HCT116 (cell line): ENCODE results near the gene COPB1. TPM values are rescaled to one million over a fixed set of nuclear protein-coding genes. Genes with fewer than 3 reads are reported as not detected.

ENCODE experiments used
- ATAC-seq: fragments of 200-7000 bp; cut with Tn5 transposase; 2 replicates; pipeline ENCODE4 v1.9.1; 2020; ENCODE audit warnings: mild to moderate bottlenecking, moderate library complexity
- BruUV-seq: library from RNA; stranded (reverse); fragments of 400-500 nt; replicated peaks from 2 replicates; lab custom pipeline; 2021; lab: Mats Ljungman, UMichigan
- CTCF ChIA-PET: fragments of 300-600 bp; sonication (Branson Sonifier 250); formaldehyde crosslinking; loops from one replicate; lab custom pipeline; 2021; ENCODE audit warnings: antibody characterized with exemption; lab: Charles Lee
- POLR2A ChIA-PET: fragments of 300-600, 350-600 bp; sonication (Branson Sonifier 250); formaldehyde crosslinking; loops from one replicate; lab custom pipeline; 2021; ENCODE audit warnings: antibody characterized with exemption; lab: Charles Lee
- RAD21 ChIA-PET, 2 experiments: fragments of 300-600 bp; sonication (Branson Sonifier 250); formaldehyde crosslinking; loops; one replicate each; lab custom pipeline; 2023; ENCODE audit warnings: low total read pairs in 2 of 2; ENCODE audit not compliant: uncharacterized antibody in 2 of 2, unreplicated experiment in 2 of 2, low non-redundant PET in 1 of 2; lab: Charles Lee
- DNase-seq: peaks from one replicate; pipeline ENCODE4 v3.0.0-alpha.2; 2010; ENCODE audit warnings: low read depth, low spot score
- H2AFZ ChIP-seq: fragments of 200-600 bp; shearing (Covaris generic), sonication (generic); 2 replicates; pipeline ENCODE4 v1.6.1; 2017; ENCODE audit warnings: low read depth, mixed run types, mixed read lengths, antibody characterized with exemption, low read length; ENCODE audit not compliant: poor library complexity, severe bottlenecking
- H3K27ac ChIP-seq: 2 replicates; pipeline ENCODE4 v1.5.1; 2012; ENCODE audit warnings: low read depth, low read length
- H3K27me3 ChIP-seq: fragments of 200-600 bp; sonication (generic); 2 replicates; pipeline ENCODE4 v1.6.1; 2016; ENCODE audit warnings: mixed run types, low read length, mixed read lengths; ENCODE audit not compliant: insufficient read depth
- H3K36me3 ChIP-seq, 2 experiments: fragments of 200-500 bp in 1 of 2; fragments of 200-600 bp in 1 of 2; sonication (Bioruptor generic) in 1 of 2; sonication (generic) in 1 of 2; 2 replicates each; pipeline versions ENCODE4 v1.5.1 to v1.6.1; 2014 to 2016; ENCODE audit warnings: low read length in 2 of 2, inconsistent platforms in 1 of 2, mixed read lengths in 1 of 2, mixed run types in 1 of 2; ENCODE audit not compliant: insufficient read depth in 2 of 2, control insufficient read depth in 1 of 2
- H3K4me1 ChIP-seq, 2 experiments: fragments of 200-600 bp in 1 of 2; sonication (generic) in 1 of 2; 2 replicates each; pipeline versions ENCODE4 v1.5.1 to v1.6.1; 2012 to 2017; ENCODE audit warnings: low read length in 2 of 2, inconsistent platforms in 1 of 2, mild to moderate bottlenecking in 1 of 2, mixed read lengths in 1 of 2, mixed run types in 1 of 2, moderate library complexity in 1 of 2; ENCODE audit not compliant: insufficient read depth in 2 of 2, control insufficient read depth in 1 of 2
- H3K4me2 ChIP-seq: fragments of 200-600 bp; sonication (generic); 2 replicates; pipeline ENCODE4 v1.6.1; 2017; ENCODE audit warnings: mixed run types, low read length, mixed read lengths
- H3K4me3 ChIP-seq, 2 experiments: fragments of 200-600 bp in 1 of 2; sonication (generic) in 1 of 2; replicated peaks in 1 of 2; 2 replicates each; pipeline ENCODE4 v1.5.1; 2011 to 2016; ENCODE audit warnings: low read length in 2 of 2, control low read depth in 1 of 2, low read depth in 1 of 2, mild to moderate bottlenecking in 1 of 2, mixed read lengths in 1 of 2, mixed run types in 1 of 2
- H3K79me2 ChIP-seq: fragments of 200-600 bp; sonication (generic); 2 replicates; pipeline ENCODE4 v1.6.1; 2017; ENCODE audit warnings: mild to moderate bottlenecking, mixed run types, low read length, moderate library complexity, mixed read lengths; ENCODE audit not compliant: insufficient read depth
- H3K9ac ChIP-seq: fragments of 200-600 bp; sonication (generic); 2 replicates; pipeline ENCODE4 v1.6.1; 2016; ENCODE audit warnings: low read length, mixed read lengths
- H3K9me2 ChIP-seq: fragments of 200-600 bp; sonication (generic), shearing (Covaris generic); 2 replicates; pipeline ENCODE4 v1.6.1; 2017; ENCODE audit warnings: mixed run types, mild to moderate bottlenecking, moderate library complexity; ENCODE audit not compliant: insufficient read depth
- H3K9me3 ChIP-seq, 2 experiments: fragments of 200-500 bp in 1 of 2; fragments of 200-600 bp in 1 of 2; sonication (Bioruptor generic) in 1 of 2; sonication (generic) in 1 of 2; 2 replicates each; pipeline ENCODE4 v1.6.1; 2014 to 2017; ENCODE audit warnings: low read length in 2 of 2, mixed read lengths in 2 of 2, inconsistent platforms in 1 of 2, low read depth in 1 of 2, mild to moderate bottlenecking in 1 of 2, mixed run types in 1 of 2, moderate library complexity in 1 of 2; ENCODE audit not compliant: control insufficient read depth in 1 of 2, insufficient read depth in 1 of 2
- H4K20me1 ChIP-seq: fragments of 200-600 bp; sonication (generic), shearing (Covaris generic); 2 replicates; pipeline ENCODE4 v1.6.1; 2017; ENCODE audit warnings: mixed run types, mild to moderate bottlenecking, moderate library complexity; ENCODE audit not compliant: insufficient read depth
- CBX3 ChIP-seq: IDR thresholded peaks from 2 replicates; pipeline ENCODE4 v1.6.1; 2012; ENCODE audit warnings: low read depth
- CEBPB ChIP-seq: IDR thresholded peaks from 2 replicates; pipeline ENCODE4 v1.6.1; 2012; ENCODE audit warnings: low read depth
- EGR1 ChIP-seq: IDR thresholded peaks from 2 replicates; pipeline ENCODE4 v1.6.1; 2012; ENCODE audit warnings: low read depth
- ELF1 ChIP-seq: IDR thresholded peaks from 2 replicates; pipeline ENCODE4 v1.6.1; 2012; ENCODE audit warnings: low read depth, borderline replicate concordance
- EZH2 ChIP-seq: fragments of 200-600 bp; sonication (generic); IDR thresholded peaks from 2 replicates; pipeline ENCODE4 v1.6.1; 2017; ENCODE audit warnings: antibody characterized with exemption, mixed run types
- EZH2phosphoT487 ChIP-seq: fragments of 200-600 bp; IDR thresholded peaks from 2 replicates; pipeline ENCODE4 v1.6.1; 2018; ENCODE audit warnings: antibody characterized with exemption, borderline replicate concordance
- JUND ChIP-seq: IDR thresholded peaks from 2 replicates; pipeline ENCODE4 v1.6.1; 2012
- POLR2A ChIP-seq: IDR thresholded peaks from 2 replicates; pipeline ENCODE4 v1.7.0; 2011; ENCODE audit warnings: borderline replicate concordance; ENCODE audit not compliant: insufficient read depth, insufficient read length; ENCODE audit errors: extremely low read depth
- RAD21 ChIP-seq: IDR thresholded peaks from 2 replicates; pipeline ENCODE4 v1.6.1; 2012; ENCODE audit warnings: low read depth, mild to moderate bottlenecking
- SIN3A ChIP-seq: IDR thresholded peaks from 2 replicates; pipeline ENCODE4 v1.6.1; 2012; ENCODE audit warnings: low read depth
- SP1 ChIP-seq: IDR thresholded peaks from 2 replicates; pipeline ENCODE4 v1.6.1; 2012; ENCODE audit warnings: low read depth
- SRF ChIP-seq: IDR thresholded peaks from 2 replicates; pipeline ENCODE4 v1.6.1; 2012; ENCODE audit warnings: low read depth
- YY1 ChIP-seq: IDR thresholded peaks from 2 replicates; pipeline ENCODE4 v1.6.1; 2011; ENCODE audit warnings: low read length, low read depth, moderate library complexity, mild to moderate bottlenecking; ENCODE audit not compliant: insufficient replicate concordance; ENCODE audit errors: extremely low read depth
- ZNF274 ChIP-seq: fragments of 200-500 bp; sonication (Bioruptor generic); IDR thresholded peaks from 2 replicates; pipeline ENCODE4 v1.6.1; 2014; ENCODE audit warnings: mild to moderate bottlenecking, low read depth, low read length, inconsistent platforms
- intact Hi-C: fragments of 100-400 bp; cut with micrococcal nuclease; formaldehyde crosslinking; loops from 2 replicates; pipeline ENCODE4 v1.10.0; 2022
- total RNA-seq: library from RNA; stranded (reverse); gene quantifications from one replicate; pipeline ENCODE4 v1.2.1, GENCODE V29; 2021; ENCODE audit not compliant: unreplicated experiment
- TF ChIP-seq, protein P1 (sequence below): IDR thresholded peaks from 2 replicates; pipeline ENCODE4 v1.6.1; 2012
- TF ChIP-seq, protein P2 (sequence below): IDR thresholded peaks from 2 replicates; pipeline ENCODE4 v1.6.1; 2012; ENCODE audit warnings: low read depth
- TF ChIP-seq, protein P3 (sequence below): IDR thresholded peaks from 2 replicates; pipeline ENCODE4 v1.6.1; 2012

COPB1 gene
- total RNA-seq, 1 experiment from 2014 or later: 95.5 TPM

DNA sequence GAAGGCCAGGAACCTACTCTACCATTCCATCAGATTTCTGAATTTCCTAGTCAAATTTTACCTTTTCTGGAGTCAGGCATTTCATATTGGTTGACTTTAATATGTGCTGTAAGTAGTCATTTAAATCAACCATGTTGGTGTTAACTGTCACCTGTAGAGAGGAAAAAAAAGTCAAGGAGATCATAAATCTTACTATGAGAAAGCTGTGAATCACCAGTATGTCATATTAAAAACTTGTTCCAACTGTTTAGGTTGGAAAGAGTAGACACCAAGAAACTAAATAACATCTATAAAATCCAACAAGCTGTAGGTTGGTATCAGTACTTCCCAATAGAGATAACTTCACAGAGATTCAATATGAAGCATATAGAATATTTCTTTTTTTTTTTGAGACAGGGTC is 39.5 kb downstream of the COPB1 start:
- ChIA-PET POLR2A (no interaction called here), RAD21 (no interaction called here), CTCF (no interaction called here)
- Histone ChIP-seq H2AFZ (no peak overlapping the region), H3K9ac (no peak overlapping the region), H3K36me3 (peaks cover 31 to 55% of the 10 kb centered on the region in 2 experiments), H4K20me1 (no peaks in the 10 kb centered on the region), H3K4me3 (no peak overlapping the region), H3K9me3 (no peaks in the 10 kb centered on the region), H3K9me2 (no peaks in the 10 kb centered on the region), H3K79me2 (no peaks in the 10 kb centered on the region), H3K27me3 (no peaks in the 10 kb centered on the region), H3K4me1 (no peaks in the 10 kb centered on the region), H3K4me2 (no peak overlapping the region), H3K27ac (no peak overlapping the region)
- no peak for DNase-seq
- BruUV-seq: no TSS peak
- no peak for ATAC-seq
- intact Hi-C loops: no loop called here
- TF ChIP-seq JUND (no peak), EGR1 (no peak), EZH2phosphoT487 (no peak), RAD21 (no peak), SIN3A (no peak), ELF1 (no peak), POLR2A (no peak), EZH2 (no peak), SRF (no peak), CBX3 (no peak), SP1 (no peak), ZNF274 (no peak), YY1 (no peak), CEBPB (no peak)
- TF ChIP-seq, protein P1, sequence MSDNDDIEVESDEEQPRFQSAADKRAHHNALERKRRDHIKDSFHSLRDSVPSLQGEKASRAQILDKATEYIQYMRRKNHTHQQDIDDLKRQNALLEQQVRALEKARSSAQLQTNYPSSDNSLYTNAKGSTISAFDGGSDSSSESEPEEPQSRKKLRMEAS: no peak
- TF ChIP-seq, protein P2, sequence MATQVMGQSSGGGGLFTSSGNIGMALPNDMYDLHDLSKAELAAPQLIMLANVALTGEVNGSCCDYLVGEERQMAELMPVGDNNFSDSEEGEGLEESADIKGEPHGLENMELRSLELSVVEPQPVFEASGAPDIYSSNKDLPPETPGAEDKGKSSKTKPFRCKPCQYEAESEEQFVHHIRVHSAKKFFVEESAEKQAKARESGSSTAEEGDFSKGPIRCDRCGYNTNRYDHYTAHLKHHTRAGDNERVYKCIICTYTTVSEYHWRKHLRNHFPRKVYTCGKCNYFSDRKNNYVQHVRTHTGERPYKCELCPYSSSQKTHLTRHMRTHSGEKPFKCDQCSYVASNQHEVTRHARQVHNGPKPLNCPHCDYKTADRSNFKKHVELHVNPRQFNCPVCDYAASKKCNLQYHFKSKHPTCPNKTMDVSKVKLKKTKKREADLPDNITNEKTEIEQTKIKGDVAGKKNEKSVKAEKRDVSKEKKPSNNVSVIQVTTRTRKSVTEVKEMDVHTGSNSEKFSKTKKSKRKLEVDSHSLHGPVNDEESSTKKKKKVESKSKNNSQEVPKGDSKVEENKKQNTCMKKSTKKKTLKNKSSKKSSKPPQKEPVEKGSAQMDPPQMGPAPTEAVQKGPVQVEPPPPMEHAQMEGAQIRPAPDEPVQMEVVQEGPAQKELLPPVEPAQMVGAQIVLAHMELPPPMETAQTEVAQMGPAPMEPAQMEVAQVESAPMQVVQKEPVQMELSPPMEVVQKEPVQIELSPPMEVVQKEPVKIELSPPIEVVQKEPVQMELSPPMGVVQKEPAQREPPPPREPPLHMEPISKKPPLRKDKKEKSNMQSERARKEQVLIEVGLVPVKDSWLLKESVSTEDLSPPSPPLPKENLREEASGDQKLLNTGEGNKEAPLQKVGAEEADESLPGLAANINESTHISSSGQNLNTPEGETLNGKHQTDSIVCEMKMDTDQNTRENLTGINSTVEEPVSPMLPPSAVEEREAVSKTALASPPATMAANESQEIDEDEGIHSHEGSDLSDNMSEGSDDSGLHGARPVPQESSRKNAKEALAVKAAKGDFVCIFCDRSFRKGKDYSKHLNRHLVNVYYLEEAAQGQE: no peak
- TF ChIP-seq, protein P3, sequence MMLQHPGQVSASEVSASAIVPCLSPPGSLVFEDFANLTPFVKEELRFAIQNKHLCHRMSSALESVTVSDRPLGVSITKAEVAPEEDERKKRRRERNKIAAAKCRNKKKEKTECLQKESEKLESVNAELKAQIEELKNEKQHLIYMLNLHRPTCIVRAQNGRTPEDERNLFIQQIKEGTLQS: no peak
